Activated naive CD8-positive, alpha-beta T cell (primary cell): ENCODE measurements around the gene RNU2-63P.
"Not testable (repeated sequence)": the region's sequence is repeated elsewhere in the genome, so short reads cannot be mapped to it uniquely, and the experiment has no call there.

ENCODE experiments used
- H3K27ac Mint-ChIP-seq: one replicate; pipeline ENCODE4 v1.8.0; 2021; ENCODE audit warnings: mixed read lengths
- H3K27me3 Mint-ChIP-seq: one replicate; pipeline ENCODE4 v1.8.0; 2021; ENCODE audit warnings: mixed read lengths
- H3K36me3 Mint-ChIP-seq: one replicate; pipeline ENCODE4 v1.8.0; 2021; ENCODE audit warnings: mixed read lengths
- H3K4me1 Mint-ChIP-seq: one replicate; pipeline ENCODE4 v1.8.0; 2021; ENCODE audit warnings: low read depth, mixed read lengths
- H3K4me3 Mint-ChIP-seq: one replicate; pipeline ENCODE4 v1.8.0; 2021; ENCODE audit warnings: mild to moderate bottlenecking, mixed read lengths
- H3K9me3 Mint-ChIP-seq: one replicate; pipeline ENCODE4 v1.8.0; 2021; ENCODE audit warnings: low read depth, mixed read lengths

RNU2-63P gene

GRCh38 chr2:87972385-87972784, 44.0 kb downstream of the RNU2-63P start:
- H3K4me3 Mint-ChIP-seq, H3K9me3 Mint-ChIP-seq, H3K27me3 Mint-ChIP-seq, H3K36me3 Mint-ChIP-seq, H3K4me1 Mint-ChIP-seq, H3K27ac Mint-ChIP-seq: not testable (repeated sequence)
